Measurements from ENCODE around the gene ILF3. TPM values are rescaled to one million over a fixed set of nuclear protein-coding genes. Genes with fewer than 3 reads are reported as not detected.
A peak's percentile ranks its signal among the peaks of the same experiment; 100 is the strongest.

Gene ILF3
- total and polyA plus RNA-seq, 2 of the 13 experiments (the other 11 are each of a cell fraction or from before 2014, with no cell fraction given), result 120 to 173 TPM

DNA sequence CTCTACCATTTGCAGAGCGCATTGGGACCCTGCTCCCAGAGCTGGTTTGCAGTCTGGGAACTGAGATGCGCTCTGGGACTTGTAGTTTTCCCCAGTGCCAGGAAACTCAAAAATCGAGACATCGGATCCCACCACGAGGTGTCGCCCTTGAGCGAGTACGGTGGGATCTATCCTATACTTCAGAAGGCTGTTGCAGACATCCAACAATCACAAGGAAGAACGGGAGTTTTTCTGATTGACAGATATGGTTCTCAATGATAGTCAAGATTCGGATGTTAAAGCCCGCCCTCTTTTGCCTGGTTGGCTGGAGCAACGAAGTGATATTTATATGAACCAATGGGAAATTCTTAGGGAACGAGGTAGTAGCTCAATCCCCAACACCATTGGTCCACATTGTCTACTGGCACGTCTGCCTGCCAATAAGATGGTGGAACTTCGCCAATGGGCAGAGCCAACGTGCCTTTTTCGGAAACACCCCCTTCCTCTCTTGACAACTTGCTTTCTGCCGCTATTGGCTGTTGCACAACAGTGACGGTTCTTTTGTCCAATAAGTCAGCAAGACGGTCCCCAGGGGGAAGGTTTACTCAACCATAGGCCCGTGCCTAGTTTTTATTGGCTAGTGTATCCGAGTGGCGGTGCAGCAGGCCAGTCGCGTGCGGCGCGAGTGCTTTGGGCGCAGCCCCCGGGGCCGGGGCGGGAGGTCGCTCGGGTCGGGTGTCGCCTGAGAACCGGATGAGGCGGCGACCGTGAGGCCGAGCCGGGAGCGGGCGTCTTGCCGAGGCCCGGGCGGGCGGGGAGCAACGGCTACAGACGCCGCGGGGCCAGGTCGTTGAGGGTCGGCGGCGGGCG, 63.4 kb downstream of the ILF3 start, which contains the start of gene DNM2 (continued):
- TF ChIP-seq ZFP90 (CRISPR knock-in tag; IDR thresholded peaks at IDR 0.05; ENCODE audit: borderline replicate concordance), result no peak
- TF ChIP-seq ZNF143 (CRISPR knock-in tag; IDR thresholded peaks at IDR 0.05), result peak; percentile 96
- TF ChIP-seq FOSL2 (CRISPR knock-in tag; IDR thresholded peaks at IDR 0.05), result peak; percentile 38; the same call in 1 of the 2 replicates
- peak; percentile 83 for TF ChIP-seq RAD21 (CRISPR knock-in tag; IDR thresholded peaks at IDR 0.05)
- TF ChIP-seq KAT8 (CRISPR knock-in tag; IDR thresholded peaks at IDR 0.05), result peak; percentile 74
- TF ChIP-seq ZNF570 (CRISPR knock-in tag; IDR thresholded peaks at IDR 0.05; ENCODE audit: borderline replicate concordance), result 0 out of 2 replicates have a peak, but pooled peaks have one; percentile 42
- 0 out of 2 replicates have a peak, but pooled peaks have one; percentile 29 for TF ChIP-seq SALL1 (CRISPR knock-in tag; IDR thresholded peaks at IDR 0.05)
- TF ChIP-seq ZNF501 (CRISPR knock-in tag; IDR thresholded peaks at IDR 0.05), result peak; percentile 81; the same call in 1 of the 2 replicates
- TF ChIP-seq HCFC1 (IDR thresholded peaks at IDR 0.05; ENCODE audit: low read depth, low read length), result peak; percentile 87
- TF ChIP-seq RBFOX2 (IDR thresholded peaks at IDR 0.05; ENCODE audit: low read depth, low read length), result peak; percentile 92
- TF ChIP-seq, protein P1, sequence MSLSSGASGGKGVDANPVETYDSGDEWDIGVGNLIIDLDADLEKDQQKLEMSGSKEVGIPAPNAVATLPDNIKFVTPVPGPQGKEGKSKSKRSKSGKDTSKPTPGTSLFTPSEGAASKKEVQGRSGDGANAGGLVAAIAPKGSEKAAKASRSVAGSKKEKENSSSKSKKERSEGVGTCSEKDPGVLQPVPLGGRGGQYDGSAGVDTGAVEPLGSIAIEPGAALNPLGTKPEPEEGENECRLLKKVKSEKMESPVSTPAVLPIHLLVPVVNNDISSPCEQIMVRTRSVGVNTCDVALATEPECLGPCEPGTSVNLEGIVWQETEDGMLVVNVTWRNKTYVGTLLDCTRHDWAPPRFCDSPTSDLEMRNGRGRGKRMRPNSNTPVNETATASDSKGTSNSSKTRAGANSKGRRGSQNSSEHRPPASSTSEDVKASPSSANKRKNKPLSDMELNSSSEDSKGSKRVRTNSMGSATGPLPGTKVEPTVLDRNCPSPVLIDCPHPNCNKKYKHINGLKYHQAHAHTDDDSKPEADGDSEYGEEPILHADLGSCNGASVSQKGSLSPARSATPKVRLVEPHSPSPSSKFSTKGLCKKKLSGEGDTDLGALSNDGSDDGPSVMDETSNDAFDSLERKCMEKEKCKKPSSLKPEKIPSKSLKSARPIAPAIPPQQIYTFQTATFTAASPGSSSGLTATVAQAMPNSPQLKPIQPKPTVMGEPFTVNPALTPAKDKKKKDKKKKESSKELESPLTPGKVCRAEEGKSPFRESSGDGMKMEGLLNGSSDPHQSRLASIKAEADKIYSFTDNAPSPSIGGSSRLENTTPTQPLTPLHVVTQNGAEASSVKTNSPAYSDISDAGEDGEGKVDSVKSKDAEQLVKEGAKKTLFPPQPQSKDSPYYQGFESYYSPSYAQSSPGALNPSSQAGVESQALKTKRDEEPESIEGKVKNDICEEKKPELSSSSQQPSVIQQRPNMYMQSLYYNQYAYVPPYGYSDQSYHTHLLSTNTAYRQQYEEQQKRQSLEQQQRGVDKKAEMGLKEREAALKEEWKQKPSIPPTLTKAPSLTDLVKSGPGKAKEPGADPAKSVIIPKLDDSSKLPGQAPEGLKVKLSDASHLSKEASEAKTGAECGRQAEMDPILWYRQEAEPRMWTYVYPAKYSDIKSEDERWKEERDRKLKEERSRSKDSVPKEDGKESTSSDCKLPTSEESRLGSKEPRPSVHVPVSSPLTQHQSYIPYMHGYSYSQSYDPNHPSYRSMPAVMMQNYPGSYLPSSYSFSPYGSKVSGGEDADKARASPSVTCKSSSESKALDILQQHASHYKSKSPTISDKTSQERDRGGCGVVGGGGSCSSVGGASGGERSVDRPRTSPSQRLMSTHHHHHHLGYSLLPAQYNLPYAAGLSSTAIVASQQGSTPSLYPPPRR (CRISPR knock-in tag; IDR thresholded peaks at IDR 0.05; ENCODE audit: borderline replicate concordance), result no peak
- TF ChIP-seq NPAS2 (CRISPR knock-in tag; IDR thresholded peaks at IDR 0.05; ENCODE audit: borderline replicate concordance), result no peak
- peak; percentile 16; the same call in 1 of the 2 replicates for TF ChIP-seq SPEN (CRISPR knock-in tag; IDR thresholded peaks at IDR 0.05; ENCODE audit: low read depth)
- TF ChIP-seq ZNF703 (CRISPR knock-in tag; IDR thresholded peaks at IDR 0.05; ENCODE audit: borderline replicate concordance), result no peak
- TF ChIP-seq ZBTB3 (CRISPR knock-in tag; IDR thresholded peaks at IDR 0.05; ENCODE audit: borderline replicate concordance, low read depth), result peak; percentile 39; the same call in 1 of the 2 replicates
- peak; percentile 100 for TF ChIP-seq ZNF576 (CRISPR knock-in tag; IDR thresholded peaks at IDR 0.05)
- peak; percentile 53; the same call in 1 of the 2 replicates for TF ChIP-seq GMEB1 (CRISPR knock-in tag; IDR thresholded peaks at IDR 0.05; ENCODE audit: borderline replicate concordance)
- TF ChIP-seq, protein P2, sequence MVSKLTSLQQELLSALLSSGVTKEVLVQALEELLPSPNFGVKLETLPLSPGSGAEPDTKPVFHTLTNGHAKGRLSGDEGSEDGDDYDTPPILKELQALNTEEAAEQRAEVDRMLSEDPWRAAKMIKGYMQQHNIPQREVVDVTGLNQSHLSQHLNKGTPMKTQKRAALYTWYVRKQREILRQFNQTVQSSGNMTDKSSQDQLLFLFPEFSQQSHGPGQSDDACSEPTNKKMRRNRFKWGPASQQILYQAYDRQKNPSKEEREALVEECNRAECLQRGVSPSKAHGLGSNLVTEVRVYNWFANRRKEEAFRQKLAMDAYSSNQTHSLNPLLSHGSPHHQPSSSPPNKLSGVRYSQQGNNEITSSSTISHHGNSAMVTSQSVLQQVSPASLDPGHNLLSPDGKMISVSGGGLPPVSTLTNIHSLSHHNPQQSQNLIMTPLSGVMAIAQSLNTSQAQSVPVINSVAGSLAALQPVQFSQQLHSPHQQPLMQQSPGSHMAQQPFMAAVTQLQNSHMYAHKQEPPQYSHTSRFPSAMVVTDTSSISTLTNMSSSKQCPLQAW (CRISPR knock-in tag; IDR thresholded peaks at IDR 0.05), result peak; percentile 79

All from HepG2 (cell line).